SK-N-SH (cell line): ENCODE measurements around the gene ETV3. TPM values are rescaled to one million over a fixed set of nuclear protein-coding genes. Genes with fewer than 3 reads are reported as not detected.

Experiments used
- CTCF ChIA-PET: fragments of 300-600, 350-600 bp; formaldehyde crosslinking; extraction: SDS; loops from one replicate; lab custom pipeline; 2021; lab: Yijun Ruan, JAX
- POLR2A ChIA-PET: fragments of 350-600 bp; sonication (Branson Sonifier 250); formaldehyde crosslinking; extraction: SDS; loops from one replicate; lab custom pipeline; 2020; ENCODE audit warnings: antibody characterized with exemption, inconsistent platforms; lab: Yijun Ruan, JAX
- DNase-seq: peaks from one replicate; pipeline ENCODE4 v3.0.0; 2012
- H2AFZ ChIP-seq: fragments of 200-600 bp; sonication (generic); 2 replicates; pipeline ENCODE4 v1.8.1; 2016; ENCODE audit warnings: antibody characterized with exemption, mild to moderate bottlenecking, low read depth
- H3F3A ChIP-seq: fragments of 200-600 bp; sonication (generic); replicated peaks from 2 replicates; pipeline ENCODE3; 2016; ENCODE audit warnings: antibody characterized with exemption, mild to moderate bottlenecking; ENCODE audit not compliant: insufficient read depth
- H3K27ac ChIP-seq, 2 experiments: fragments of 200-500 bp in 1 of 2; fragments of 200-600 bp in 1 of 2; sonication (Bioruptor generic) in 1 of 2; sonication (generic), shearing (Covaris generic) in 1 of 2; 2 replicates each; pipeline versions ENCODE4 v1.5.1 to v1.6.1; 2014 to 2016; ENCODE audit warnings: low read depth in 2 of 2, inconsistent platforms in 1 of 2, low read length in 1 of 2, mild to moderate bottlenecking in 1 of 2, mixed read lengths in 1 of 2
- H3K27me3 ChIP-seq: fragments of 200-600 bp; sonication (generic), shearing (Covaris generic); 2 replicates; pipeline ENCODE4 v1.6.1; 2016; ENCODE audit warnings: mixed run types; ENCODE audit not compliant: insufficient read depth
- H3K36me3 ChIP-seq, 2 experiments: fragments of 200-500 bp in 1 of 2; fragments of 200-600 bp in 1 of 2; sonication (Bioruptor generic) in 1 of 2; sonication (generic) in 1 of 2; replicated peaks in 1 of 2; 2 replicates each; pipeline versions ENCODE3 to v1.5.1; 2014 to 2016; ENCODE audit warnings: low read length in 1 of 2, mild to moderate bottlenecking in 1 of 2; ENCODE audit not compliant: insufficient read depth in 2 of 2, control insufficient read depth in 1 of 2
- H3K4me1 ChIP-seq, 2 experiments: fragments of 200-500 bp in 1 of 2; fragments of 200-600 bp in 1 of 2; sonication (Bioruptor generic) in 1 of 2; sonication (generic), shearing (Covaris generic) in 1 of 2; 2 replicates each; pipeline versions ENCODE4 v1.5.1 to v1.6.1; 2014 to 2016; ENCODE audit warnings: low read depth in 1 of 2, low read length in 1 of 2, mixed run types in 1 of 2; ENCODE audit not compliant: insufficient read depth in 2 of 2, control insufficient read depth in 1 of 2
- H3K4me2 ChIP-seq: fragments of 200-600 bp; sonication (generic), shearing (Covaris generic); 2 replicates; pipeline ENCODE4 v1.6.1; 2017; ENCODE audit warnings: mixed run types
- H3K4me3 ChIP-seq, 2 experiments: fragments of 200-500 bp in 1 of 2; fragments of 200-600 bp in 1 of 2; sonication (Bioruptor generic) in 1 of 2; sonication (generic), shearing (Covaris generic) in 1 of 2; 2 replicates each; pipeline versions ENCODE4 v1.5.1 to v1.8.1; 2014 to 2016; ENCODE audit warnings: low read depth in 2 of 2, inconsistent platforms in 1 of 2, low read length in 1 of 2, mild to moderate bottlenecking in 1 of 2, mixed read lengths in 1 of 2, moderate library complexity in 1 of 2
- H3K79me2 ChIP-seq: fragments of 200-600 bp; sonication (generic); 2 replicates; pipeline ENCODE4 v1.8.1; 2017; ENCODE audit warnings: mild to moderate bottlenecking; ENCODE audit not compliant: insufficient read depth
- H3K9ac ChIP-seq: fragments of 200-600 bp; sonication (generic); 2 replicates; pipeline ENCODE4 v1.6.1; 2017; ENCODE audit warnings: mixed run types
- H3K9me2 ChIP-seq: fragments of 200-600 bp; sonication (generic); 2 replicates; pipeline ENCODE4 v1.6.1; 2017; ENCODE audit warnings: mixed run types
- H3K9me3 ChIP-seq: fragments of 200-600 bp; sonication (generic); 2 replicates; pipeline ENCODE4 v1.6.1; 2017; ENCODE audit warnings: mixed run types, mild to moderate bottlenecking, moderate library complexity
- H4K20me1 ChIP-seq: fragments of 200-600 bp; sonication (generic); 2 replicates; pipeline ENCODE4 v1.6.1; 2017; ENCODE audit warnings: mild to moderate bottlenecking, mixed run types; ENCODE audit not compliant: insufficient read depth
- ELF1 ChIP-seq: IDR thresholded peaks from 2 replicates; pipeline ENCODE4 v1.4.0; 2012
- FOXM1 ChIP-seq: IDR thresholded peaks from 2 replicates; pipeline ENCODE4 v1.4.0; 2012; ENCODE audit warnings: low read depth, mild to moderate bottlenecking
- GABPA ChIP-seq: IDR thresholded peaks from 2 replicates; pipeline ENCODE4 v1.4.0; 2012; ENCODE audit warnings: low read depth, mild to moderate bottlenecking
- JUND ChIP-seq: IDR thresholded peaks from 2 replicates; pipeline ENCODE4 v1.4.0; 2012
- MXI1 ChIP-seq: IDR thresholded peaks from 2 replicates; pipeline ENCODE4 v1.6.1; 2012; ENCODE audit warnings: mild to moderate bottlenecking, low read depth, low read length, improper control_type of control experiment
- NRF1 ChIP-seq: IDR thresholded peaks from 2 replicates; pipeline ENCODE4 v1.6.1; 2012; ENCODE audit warnings: low read depth, mild to moderate bottlenecking, low read length
- RAD21 ChIP-seq: IDR thresholded peaks from 2 replicates; pipeline ENCODE4 v1.6.1; 2012; ENCODE audit warnings: mild to moderate bottlenecking, low read length
- RXRA ChIP-seq: IDR thresholded peaks from 2 replicates; pipeline ENCODE4 v1.4.0; 2012; ENCODE audit warnings: low read depth, mild to moderate bottlenecking, borderline replicate concordance
- SIN3A ChIP-seq: IDR thresholded peaks from 2 replicates; pipeline ENCODE4 v1.6.1; 2012; ENCODE audit warnings: low read depth, mild to moderate bottlenecking, low read length, moderate library complexity, borderline replicate concordance
- YY1 ChIP-seq: IDR thresholded peaks from 2 replicates; pipeline ENCODE4 v1.4.0; 2012; ENCODE audit warnings: low read depth, mild to moderate bottlenecking
- WGBS: methylation state at CpG from one replicate; pipeline ENCODE4 v1.1.6; 2017; ENCODE audit warnings: low lambda C conversion rate; 5-methylcytosine and 5-hydroxymethylcytosine counted together
- polyA plus RNA-seq, 3 experiments: library from polyadenylated mRNA; depleted of rRNA; stranded (reverse); fragments of >200 nt; gene quantifications; 2 replicates each; pipeline ENCODE4 v1.2.3, GENCODE V29; 2012
- TF ChIP-seq, protein P1 (sequence below): fragments of 150-350 bp; IDR thresholded peaks from 2 replicates; pipeline ENCODE4 v1.6.1; 2016; ENCODE audit warnings: mild to moderate bottlenecking, low read depth, low read length
- TF ChIP-seq, protein P2 (sequence below): IDR thresholded peaks from 2 replicates; pipeline ENCODE4 v1.4.0; 2012; ENCODE audit warnings: low read depth, borderline replicate concordance
- TF ChIP-seq, protein P3 (sequence below): IDR thresholded peaks from 2 replicates; pipeline ENCODE4 v1.6.1; 2012; ENCODE audit warnings: mild to moderate bottlenecking, low read depth, low read length, moderate library complexity
- TF ChIP-seq, protein P4 (sequence below): IDR thresholded peaks from 2 replicates; pipeline ENCODE4 v1.4.0; 2012; ENCODE audit warnings: low read depth
- TF ChIP-seq, protein P5 (sequence below): IDR thresholded peaks from 2 replicates; pipeline ENCODE4 v1.4.0; 2012; ENCODE audit warnings: low read depth, borderline replicate concordance

The ETV3 gene
- polyA plus RNA-seq, 1 of the 3 experiments (the other 2 are of a cell fraction), result 5.4 TPM

DNA sequence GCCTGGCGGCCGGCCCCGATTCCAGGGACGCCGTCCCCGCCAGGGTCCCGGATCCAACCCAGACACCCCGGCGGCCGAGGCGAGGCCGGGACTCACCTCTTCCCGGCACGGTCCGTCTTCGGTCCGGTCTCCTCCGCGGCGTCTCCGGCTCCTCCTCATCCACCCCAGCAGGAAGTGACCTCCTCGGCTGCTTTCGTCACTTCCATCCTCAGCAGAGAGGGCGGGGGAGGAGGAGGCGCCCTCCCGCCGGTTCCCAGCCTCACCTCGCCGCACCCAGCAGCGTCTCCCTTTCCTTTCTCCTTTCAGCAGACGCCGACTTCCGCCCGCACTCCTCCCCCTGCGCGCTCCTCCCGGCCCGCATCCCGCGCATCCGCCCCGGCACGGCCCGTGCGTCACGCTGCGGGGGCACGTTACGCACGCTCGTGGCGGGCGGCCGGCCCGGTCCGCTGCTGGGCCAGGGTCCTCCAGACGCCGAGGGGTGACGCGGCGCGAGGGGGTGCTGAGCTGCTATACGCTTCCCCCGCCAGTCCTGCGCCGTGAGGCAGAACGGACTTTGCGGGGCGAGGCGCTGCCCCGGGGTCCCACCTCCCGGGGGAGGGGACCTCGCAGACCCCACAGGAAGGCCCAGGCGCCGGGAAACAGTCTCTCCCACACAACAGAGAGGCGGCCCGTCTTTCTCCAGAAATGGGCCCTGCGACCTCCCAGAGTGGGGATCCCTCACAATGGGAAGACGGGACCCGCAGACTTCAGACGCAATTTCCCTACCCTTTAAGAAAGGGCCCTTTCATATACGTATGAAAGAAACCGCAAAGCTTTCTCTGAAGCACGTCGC is at the start of gene ETV3 (continued):
- TF ChIP-seq, protein P1, sequence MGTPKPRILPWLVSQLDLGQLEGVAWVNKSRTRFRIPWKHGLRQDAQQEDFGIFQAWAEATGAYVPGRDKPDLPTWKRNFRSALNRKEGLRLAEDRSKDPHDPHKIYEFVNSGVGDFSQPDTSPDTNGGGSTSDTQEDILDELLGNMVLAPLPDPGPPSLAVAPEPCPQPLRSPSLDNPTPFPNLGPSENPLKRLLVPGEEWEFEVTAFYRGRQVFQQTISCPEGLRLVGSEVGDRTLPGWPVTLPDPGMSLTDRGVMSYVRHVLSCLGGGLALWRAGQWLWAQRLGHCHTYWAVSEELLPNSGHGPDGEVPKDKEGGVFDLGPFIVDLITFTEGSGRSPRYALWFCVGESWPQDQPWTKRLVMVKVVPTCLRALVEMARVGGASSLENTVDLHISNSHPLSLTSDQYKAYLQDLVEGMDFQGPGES, result no peak
- no peak for TF ChIP-seq RAD21
- no peak for TF ChIP-seq RXRA
- peak; percentile 88 for TF ChIP-seq GABPA
- TF ChIP-seq, protein P2, sequence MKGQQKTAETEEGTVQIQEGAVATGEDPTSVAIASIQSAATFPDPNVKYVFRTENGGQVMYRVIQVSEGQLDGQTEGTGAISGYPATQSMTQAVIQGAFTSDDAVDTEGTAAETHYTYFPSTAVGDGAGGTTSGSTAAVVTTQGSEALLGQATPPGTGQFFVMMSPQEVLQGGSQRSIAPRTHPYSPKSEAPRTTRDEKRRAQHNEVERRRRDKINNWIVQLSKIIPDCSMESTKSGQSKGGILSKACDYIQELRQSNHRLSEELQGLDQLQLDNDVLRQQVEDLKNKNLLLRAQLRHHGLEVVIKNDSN, result no peak
- TF ChIP-seq, protein P3, sequence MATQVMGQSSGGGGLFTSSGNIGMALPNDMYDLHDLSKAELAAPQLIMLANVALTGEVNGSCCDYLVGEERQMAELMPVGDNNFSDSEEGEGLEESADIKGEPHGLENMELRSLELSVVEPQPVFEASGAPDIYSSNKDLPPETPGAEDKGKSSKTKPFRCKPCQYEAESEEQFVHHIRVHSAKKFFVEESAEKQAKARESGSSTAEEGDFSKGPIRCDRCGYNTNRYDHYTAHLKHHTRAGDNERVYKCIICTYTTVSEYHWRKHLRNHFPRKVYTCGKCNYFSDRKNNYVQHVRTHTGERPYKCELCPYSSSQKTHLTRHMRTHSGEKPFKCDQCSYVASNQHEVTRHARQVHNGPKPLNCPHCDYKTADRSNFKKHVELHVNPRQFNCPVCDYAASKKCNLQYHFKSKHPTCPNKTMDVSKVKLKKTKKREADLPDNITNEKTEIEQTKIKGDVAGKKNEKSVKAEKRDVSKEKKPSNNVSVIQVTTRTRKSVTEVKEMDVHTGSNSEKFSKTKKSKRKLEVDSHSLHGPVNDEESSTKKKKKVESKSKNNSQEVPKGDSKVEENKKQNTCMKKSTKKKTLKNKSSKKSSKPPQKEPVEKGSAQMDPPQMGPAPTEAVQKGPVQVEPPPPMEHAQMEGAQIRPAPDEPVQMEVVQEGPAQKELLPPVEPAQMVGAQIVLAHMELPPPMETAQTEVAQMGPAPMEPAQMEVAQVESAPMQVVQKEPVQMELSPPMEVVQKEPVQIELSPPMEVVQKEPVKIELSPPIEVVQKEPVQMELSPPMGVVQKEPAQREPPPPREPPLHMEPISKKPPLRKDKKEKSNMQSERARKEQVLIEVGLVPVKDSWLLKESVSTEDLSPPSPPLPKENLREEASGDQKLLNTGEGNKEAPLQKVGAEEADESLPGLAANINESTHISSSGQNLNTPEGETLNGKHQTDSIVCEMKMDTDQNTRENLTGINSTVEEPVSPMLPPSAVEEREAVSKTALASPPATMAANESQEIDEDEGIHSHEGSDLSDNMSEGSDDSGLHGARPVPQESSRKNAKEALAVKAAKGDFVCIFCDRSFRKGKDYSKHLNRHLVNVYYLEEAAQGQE, result no peak
- TF ChIP-seq, all 33 proteins: peak for 11

DNA sequence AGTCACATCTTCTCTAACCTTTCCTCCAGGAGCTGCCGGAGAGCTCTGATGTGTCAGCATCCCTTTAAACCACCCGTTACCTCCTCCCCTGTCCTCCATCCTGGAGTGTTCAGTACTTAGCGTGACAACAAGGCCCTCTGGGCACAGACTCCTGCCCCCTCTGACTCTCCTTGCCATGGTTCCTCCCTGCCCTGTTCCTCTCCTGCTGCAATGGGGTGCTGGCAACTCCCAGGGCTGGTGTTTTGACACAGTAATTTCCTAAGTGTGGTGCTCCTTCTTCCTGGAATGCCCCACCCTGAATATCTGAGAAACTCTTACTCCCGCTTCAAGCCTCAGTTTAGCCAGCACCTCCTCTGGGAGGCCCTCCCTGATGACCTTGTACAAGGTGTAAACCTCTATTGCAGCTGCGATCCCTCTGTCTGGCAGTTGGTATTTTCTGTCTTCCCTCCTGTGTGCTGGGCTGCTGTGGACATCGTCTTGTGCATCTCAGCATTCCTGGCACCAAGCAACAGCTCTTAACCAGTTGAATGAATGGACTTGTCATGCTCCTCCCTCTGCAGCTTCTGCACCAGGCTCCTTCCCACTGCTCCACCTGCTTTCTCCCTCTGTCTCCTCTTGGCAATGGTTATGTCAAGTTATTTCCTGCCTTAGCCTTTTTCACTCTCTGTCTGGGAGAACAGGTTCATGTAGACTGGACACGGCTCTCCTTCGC is 48.2 kb upstream of the ETV3 start:
- TF ChIP-seq GABPA (no peak), YY1 (no peak), RAD21 (no peak), SIN3A (no peak), MXI1 (no peak), NRF1 (no peak), ELF1 (no peak), JUND (no peak), FOXM1 (no peak)
- TF ChIP-seq, protein P4, sequence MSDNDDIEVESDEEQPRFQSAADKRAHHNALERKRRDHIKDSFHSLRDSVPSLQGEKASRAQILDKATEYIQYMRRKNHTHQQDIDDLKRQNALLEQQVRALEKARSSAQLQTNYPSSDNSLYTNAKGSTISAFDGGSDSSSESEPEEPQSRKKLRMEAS, result no peak
- TF ChIP-seq, protein P5, sequence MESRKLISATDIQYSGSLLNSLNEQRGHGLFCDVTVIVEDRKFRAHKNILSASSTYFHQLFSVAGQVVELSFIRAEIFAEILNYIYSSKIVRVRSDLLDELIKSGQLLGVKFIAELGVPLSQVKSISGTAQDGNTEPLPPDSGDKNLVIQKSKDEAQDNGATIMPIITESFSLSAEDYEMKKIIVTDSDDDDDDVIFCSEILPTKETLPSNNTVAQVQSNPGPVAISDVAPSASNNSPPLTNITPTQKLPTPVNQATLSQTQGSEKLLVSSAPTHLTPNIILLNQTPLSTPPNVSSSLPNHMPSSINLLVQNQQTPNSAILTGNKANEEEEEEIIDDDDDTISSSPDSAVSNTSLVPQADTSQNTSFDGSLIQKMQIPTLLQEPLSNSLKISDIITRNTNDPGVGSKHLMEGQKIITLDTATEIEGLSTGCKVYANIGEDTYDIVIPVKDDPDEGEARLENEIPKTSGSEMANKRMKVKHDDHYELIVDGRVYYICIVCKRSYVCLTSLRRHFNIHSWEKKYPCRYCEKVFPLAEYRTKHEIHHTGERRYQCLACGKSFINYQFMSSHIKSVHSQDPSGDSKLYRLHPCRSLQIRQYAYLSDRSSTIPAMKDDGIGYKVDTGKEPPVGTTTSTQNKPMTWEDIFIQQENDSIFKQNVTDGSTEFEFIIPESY, result no peak
- TF ChIP-seq, all 33 proteins: peak for 0
- 33% methylated on average over 8 of the region's 8 CpGs for WGBS
- peaks cover 87% of the 10 kb centered on the region for H3K27me3 ChIP-seq
- H3K79me2 ChIP-seq, result no peaks in the 10 kb centered on the region
- no peak overlapping the region for H2AFZ ChIP-seq
- no peaks in the 10 kb centered on the region for H3K36me3 ChIP-seq
- H3K9me2 ChIP-seq, result no peaks in the 10 kb centered on the region
- no peak overlapping the region for H3K9ac ChIP-seq
- H4K20me1 ChIP-seq, result no peaks in the 10 kb centered on the region
- no peaks in the 10 kb centered on the region for H3F3A ChIP-seq
- ChIA-PET POLR2A (no interaction called here), CTCF (interaction anchor here (1.3 to 2.3 kb wide), 5 partner anchors 9 to 97 kb away, joined by 4 to 15 read pairs (median 6); no protein-coding TSS in a partner anchor)
- DNase-seq, result no peak
- no peaks in the 10 kb centered on the region for H3K9me3 ChIP-seq
- no peak overlapping the region for H3K4me2 ChIP-seq
- no peak overlapping the region for H3K4me3 ChIP-seq
- no peaks in the 10 kb centered on the region for H3K4me1 ChIP-seq
- no peak overlapping the region for H3K27ac ChIP-seq
